Activated CD8-positive, alpha-beta T cell treated with anti-CD3 and anti-CD28 coated beads, Interleukin-2, amount 10 ng/mL, durations not matched to agents 7 days and 5 days (primary cell): ENCODE measurements around the gene ARHGEF4. TPM values are rescaled to one million over a fixed set of nuclear protein-coding genes. Genes with fewer than 3 reads are reported as not detected.

ENCODE experiments used
- ATAC-seq: fragments of 150-1000 bp; cut with Tn5 transposase; one replicate; pipeline ENCODE4 v1.10.0; 2021; ENCODE audit warnings: moderate library complexity
- CTCF ChIA-PET: fragments of 350-600 bp; sonication (Branson Sonifier 250); formaldehyde crosslinking; loops from one replicate; lab custom pipeline; 2021; ENCODE audit warnings: antibody characterized with exemption; lab: Charles Lee
- POLR2A ChIA-PET: fragments of 350-600 bp; sonication (Branson Sonifier 250); formaldehyde crosslinking; loops from one replicate; lab custom pipeline; 2021; ENCODE audit warnings: antibody characterized with exemption; lab: Charles Lee
- DNase-seq: peaks from one replicate; pipeline ENCODE4 v3.0.0-alpha.2; 2020
- H3K27ac Mint-ChIP-seq: one replicate; pipeline ENCODE4 v1.8.0; 2021; ENCODE audit warnings: mild to moderate bottlenecking, mixed read lengths
- H3K27me3 Mint-ChIP-seq: one replicate; pipeline ENCODE4 v1.8.0; 2021; ENCODE audit warnings: low read depth, mixed read lengths
- H3K36me3 Mint-ChIP-seq: one replicate; pipeline ENCODE4 v1.8.0; 2021; ENCODE audit warnings: low read depth, mixed read lengths
- H3K4me1 Mint-ChIP-seq: one replicate; pipeline ENCODE4 v1.8.0; 2021; ENCODE audit warnings: low read depth, mixed read lengths
- H3K4me3 Mint-ChIP-seq: one replicate; pipeline ENCODE4 v1.8.0; 2021; ENCODE audit warnings: mild to moderate bottlenecking, mixed read lengths
- H3K9me3 Mint-ChIP-seq: one replicate; pipeline ENCODE4 v1.8.0; 2022; ENCODE audit warnings: mixed read lengths; ENCODE audit not compliant: insufficient read depth
- total RNA-seq, 2 experiments: library from RNA; stranded (reverse); gene quantifications; one replicate each; pipeline ENCODE4 v1.2.3, GENCODE V29; 2021

Gene ARHGEF4
- total RNA-seq, 2 experiments from 2014 or later: 2.9 to 3.3 TPM

DNA sequence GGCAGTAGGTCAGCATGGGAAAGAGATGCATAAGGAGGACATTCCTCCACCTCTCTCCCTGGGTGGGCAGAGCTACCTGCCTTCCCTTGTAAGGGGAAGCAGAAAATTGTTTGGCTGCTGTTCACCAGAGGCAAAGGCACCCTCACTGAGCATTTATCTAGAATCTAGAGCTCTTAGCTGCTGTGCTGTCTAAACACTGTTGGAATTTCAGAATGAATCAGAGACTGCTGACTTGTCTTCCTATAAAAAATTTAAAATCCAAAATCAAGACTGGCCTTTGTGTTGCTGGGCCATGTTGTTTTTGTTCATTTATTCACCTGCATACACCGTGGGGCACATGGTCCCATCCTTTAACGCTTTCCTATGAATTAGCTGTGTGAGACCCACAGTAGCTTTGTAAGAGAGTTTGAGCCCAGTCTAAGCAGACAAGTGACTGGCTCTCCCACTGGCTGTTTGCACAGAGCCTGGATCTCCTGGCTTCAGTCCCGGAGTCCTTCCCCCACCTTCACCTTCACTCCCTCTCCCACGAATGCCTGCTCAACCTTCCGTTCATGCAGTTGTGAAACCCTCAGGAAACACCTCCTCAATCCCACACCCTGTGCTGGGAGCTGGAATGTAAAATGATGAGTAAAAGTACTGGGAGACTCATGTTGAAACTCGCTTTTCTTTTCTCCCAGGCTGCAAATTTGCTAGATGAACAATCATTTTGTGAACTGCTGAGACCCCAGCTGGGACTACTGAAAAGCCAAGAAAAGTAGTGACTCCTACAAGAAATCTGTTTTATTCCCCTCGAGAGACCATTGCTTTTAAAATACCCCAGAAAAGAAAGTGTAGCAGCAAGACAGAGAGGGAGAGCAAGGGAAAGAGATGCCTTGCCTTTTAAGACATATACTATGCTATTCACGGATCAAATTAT is 180.4 kb downstream of the ARHGEF4 start:
- Mint-ChIP-seq H3K27me3 (peaks cover 29% of the 10 kb centered on the region), H3K4me1 (peaks cover 6% of the 10 kb centered on the region)

GRCh38 chr2:131022731-131023130 is 186.0 kb downstream of the ARHGEF4 start:
- CTCF ChIA-PET: interaction anchor here (0.7 kb wide), 2 partner anchors 18 to 100 kb away, joined by 3 read pairs; no protein-coding TSS in a partner anchor
- Mint-ChIP-seq H3K27ac (no peak overlapping the region), H3K27me3 (peaks cover 42% of the 10 kb centered on the region), H3K4me3 (no peak overlapping the region), H3K4me1 (no peaks in the 10 kb centered on the region), H3K9me3 (no peaks in the 10 kb centered on the region), H3K36me3 (no peaks in the 10 kb centered on the region)
- no peak for DNase-seq
- POLR2A ChIA-PET: no interaction called here
- no peak for ATAC-seq

More for the DNA sequence above, 180.4 kb downstream of the ARHGEF4 start:
- Mint-ChIP-seq H3K36me3 (no peaks in the 10 kb centered on the region), H3K9me3 (no peaks in the 10 kb centered on the region), H3K27ac (no peak overlapping the region), H3K4me3 (no peak overlapping the region)
- DNase-seq (no peak), ATAC-seq (no peak)
- POLR2A ChIA-PET: no interaction called here
- CTCF ChIA-PET: interaction anchor here (1.4 kb wide), 1 partner anchor 220 kb away, joined by 5 read pairs; no protein-coding TSS in a partner anchor

GRCh38 chr2:131023758-131024157 is 187.0 kb downstream of the ARHGEF4 start:
- H3K36me3 Mint-ChIP-seq: no peaks in the 10 kb centered on the region
- H3K4me1 Mint-ChIP-seq: no peaks in the 10 kb centered on the region
- CTCF ChIA-PET: interaction anchor here (1.0 kb wide), 1 partner anchor 13 kb away, joined by 3 read pairs; no protein-coding TSS in a partner anchor
- ATAC-seq: no peak
- no peak for DNase-seq
- no peaks in the 10 kb centered on the region for H3K9me3 Mint-ChIP-seq
- POLR2A ChIA-PET: no interaction called here
- peaks cover 38% of the 10 kb centered on the region for H3K27me3 Mint-ChIP-seq
- H3K4me3 Mint-ChIP-seq: no peak overlapping the region
- no peak overlapping the region for H3K27ac Mint-ChIP-seq

GRCh38 chr2:131026919-131027318 is 190.2 kb downstream of the ARHGEF4 start:
- H3K27ac Mint-ChIP-seq: no peak overlapping the region
- H3K9me3 Mint-ChIP-seq: no peaks in the 10 kb centered on the region
- ATAC-seq: no peak
- peak; percentile 12 for DNase-seq
- H3K27me3 Mint-ChIP-seq: peaks cover 40% of the 10 kb centered on the region
- POLR2A ChIA-PET: no interaction called here
- H3K4me1 Mint-ChIP-seq: no peaks in the 10 kb centered on the region
- no peaks in the 10 kb centered on the region for H3K36me3 Mint-ChIP-seq
- H3K4me3 Mint-ChIP-seq: no peak overlapping the region
- CTCF ChIA-PET: no interaction called here

DNA sequence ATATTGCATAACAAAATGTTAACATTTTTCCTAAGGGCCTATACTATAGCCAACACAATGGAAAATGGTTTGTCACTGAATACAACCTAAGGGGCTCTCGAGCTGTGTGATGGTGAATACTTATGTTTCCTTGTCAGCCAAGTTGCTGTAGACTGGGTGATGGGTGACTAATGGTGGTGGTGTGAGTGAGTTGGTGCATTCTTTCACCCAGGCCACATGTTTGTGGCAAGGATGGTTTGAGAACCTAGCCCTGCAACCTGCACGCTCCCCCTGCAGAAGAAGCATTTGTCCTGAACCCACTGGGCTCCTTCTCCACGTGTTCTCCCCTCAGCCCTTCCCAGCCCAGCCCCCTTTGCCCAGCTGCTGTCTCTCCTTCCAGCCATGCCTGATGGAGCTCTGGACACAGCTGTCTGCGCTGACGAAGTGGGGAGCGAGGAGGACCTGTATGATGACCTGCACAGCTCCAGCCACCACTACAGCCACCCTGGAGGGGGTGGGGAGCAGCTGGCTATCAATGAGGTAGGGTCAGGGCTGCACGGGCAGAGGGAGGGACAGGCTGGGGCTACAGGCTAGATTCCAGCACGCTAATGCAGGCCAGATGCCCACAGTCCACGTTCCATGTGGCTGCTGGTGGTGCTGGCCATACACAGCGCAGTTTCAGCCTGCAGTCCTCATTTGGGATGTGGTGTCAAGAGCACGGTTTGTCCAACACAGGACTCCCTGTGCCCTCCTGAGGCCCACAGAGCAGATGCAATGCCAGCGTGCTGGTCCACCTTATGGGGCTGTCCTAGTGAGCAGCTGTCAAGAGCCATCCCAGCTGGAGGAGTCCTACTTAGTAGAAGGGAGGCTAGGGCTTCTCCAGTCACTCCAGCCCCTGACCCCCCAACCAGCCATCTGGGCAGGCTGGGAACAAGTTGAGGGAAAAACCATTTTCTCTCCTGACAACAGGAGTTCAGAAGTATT is 191.1 kb downstream of the ARHGEF4 start:
- ATAC-seq (no peak), DNase-seq (peak; percentile 12)
- Mint-ChIP-seq H3K27me3 (peaks cover 38% of the 10 kb centered on the region), H3K36me3 (no peaks in the 10 kb centered on the region), H3K4me1 (no peaks in the 10 kb centered on the region), H3K27ac (no peak overlapping the region), H3K4me3 (no peak overlapping the region), H3K9me3 (no peaks in the 10 kb centered on the region)
- CTCF ChIA-PET: no interaction called here
- POLR2A ChIA-PET: no interaction called here

GRCh38 chr2:131029812-131030211 is 193.1 kb downstream of the ARHGEF4 start:
- Mint-ChIP-seq H3K4me1 (peaks cover 7% of the 10 kb centered on the region), H3K27me3 (peaks cover 46% of the 10 kb centered on the region), H3K4me3 (no peak overlapping the region), H3K9me3 (no peaks in the 10 kb centered on the region), H3K36me3 (no peaks in the 10 kb centered on the region), H3K27ac (no peak overlapping the region)
- POLR2A ChIA-PET: interaction anchor here (1.5 kb wide), 1 partner anchor 11 kb away, joined by 3 read pairs; no protein-coding TSS in a partner anchor
- CTCF ChIA-PET: no interaction called here
- DNase-seq (peak; percentile 7), ATAC-seq (no peak)

DNA sequence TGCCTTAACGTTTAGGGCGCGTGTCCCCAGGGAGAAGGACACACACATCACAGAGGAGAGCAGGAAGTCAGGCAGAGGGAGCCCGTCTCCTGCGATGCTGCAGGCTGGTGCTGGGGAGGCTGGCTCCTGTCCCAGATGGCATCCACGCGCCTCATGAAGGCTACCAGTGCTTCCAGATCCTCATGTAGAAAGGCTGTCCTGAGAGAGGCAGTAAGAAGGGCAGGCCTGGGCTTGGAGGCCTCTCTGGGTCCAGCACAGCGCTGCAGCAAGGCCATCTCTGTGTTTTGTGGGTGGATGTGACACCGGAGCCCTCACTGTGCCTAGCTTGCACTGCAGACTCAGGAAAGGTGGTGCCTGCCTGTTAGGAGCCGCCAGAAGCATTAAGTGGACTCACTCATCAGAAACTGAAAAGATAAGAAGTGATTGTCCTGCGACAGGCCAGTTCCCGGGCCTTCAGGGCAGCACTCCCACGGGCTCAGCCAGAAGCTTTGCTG is 193.8 kb downstream of the ARHGEF4 start:
- Mint-ChIP-seq H3K27ac (no peak overlapping the region), H3K4me1 (peaks cover 7% of the 10 kb centered on the region), H3K9me3 (no peaks in the 10 kb centered on the region), H3K4me3 (no peak overlapping the region), H3K36me3 (no peaks in the 10 kb centered on the region), H3K27me3 (peaks cover 44% of the 10 kb centered on the region)
- ATAC-seq (no peak), DNase-seq (peak; percentile 18)
- ChIA-PET CTCF (no interaction called here), POLR2A (no interaction called here)

GRCh38 chr2:131031431-131031841 is 194.7 kb downstream of the ARHGEF4 start:
- POLR2A ChIA-PET: no interaction called here
- H3K27me3 Mint-ChIP-seq: peaks cover 48% of the 10 kb centered on the region
- CTCF ChIA-PET: no interaction called here
- no peak overlapping the region for H3K27ac Mint-ChIP-seq
- DNase-seq (peak; percentile 17), ATAC-seq (no peak)
- peaks cover 9% of the 10 kb centered on the region for H3K4me1 Mint-ChIP-seq
- no peaks in the 10 kb centered on the region for H3K9me3 Mint-ChIP-seq
- H3K36me3 Mint-ChIP-seq: no peaks in the 10 kb centered on the region
- H3K4me3 Mint-ChIP-seq: no peak overlapping the region

DNA sequence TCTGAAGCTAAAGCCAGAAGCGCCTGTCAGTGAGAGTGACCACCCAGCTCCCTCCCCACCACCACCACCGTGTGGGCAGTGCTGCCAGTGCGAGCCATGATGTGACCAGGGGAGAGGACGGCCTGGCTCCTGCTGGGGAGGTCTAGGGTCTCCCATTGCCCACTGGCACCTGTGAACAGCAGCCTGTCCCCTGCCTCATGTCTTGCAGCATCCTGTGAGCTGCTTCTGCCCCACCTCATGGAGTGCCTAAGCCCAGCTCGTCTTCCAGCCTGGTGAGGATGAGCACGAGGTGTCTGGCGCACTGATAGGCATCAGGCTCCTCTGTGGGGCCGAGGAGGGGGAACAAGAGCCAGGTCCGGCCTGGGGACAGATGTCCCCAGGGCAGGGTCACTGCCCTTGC is 195.2 kb downstream of the ARHGEF4 start:
- Mint-ChIP-seq H3K9me3 (no peaks in the 10 kb centered on the region), H3K27ac (no peak overlapping the region), H3K4me3 (no peak overlapping the region), H3K36me3 (no peaks in the 10 kb centered on the region), H3K27me3 (peaks cover 45% of the 10 kb centered on the region), H3K4me1 (peaks cover 9% of the 10 kb centered on the region)
- ChIA-PET CTCF (no interaction called here), POLR2A (no interaction called here)
- DNase-seq (peak; percentile 19), ATAC-seq (no peak)

- Mint-ChIP-seq H3K4me3 (no peak overlapping the region), H3K27ac (no peak overlapping the region), H3K27me3 (peaks cover 40% of the 10 kb centered on the region), H3K4me1 (peaks cover 9% of the 10 kb centered on the region), H3K9me3 (no peaks in the 10 kb centered on the region), H3K36me3 (no peaks in the 10 kb centered on the region)
- ChIA-PET POLR2A (interaction anchor here (1.0 kb wide), 1 partner anchor 19 kb away, joined by 3 read pairs; no protein-coding TSS in a partner anchor), CTCF (interaction anchor here (0.8 kb wide), 1 partner anchor 10 kb away, joined by 3 read pairs; no protein-coding TSS in a partner anchor)
- ATAC-seq (no peak), DNase-seq (peak; percentile 17)
These were observed 195.7 kb downstream of the ARHGEF4 start for GRCh38 chr2:131032393-131032836.

GRCh38 chr2:131033786-131034121 is 197.0 kb downstream of the ARHGEF4 start:
- no peaks in the 10 kb centered on the region for H3K9me3 Mint-ChIP-seq
- ChIA-PET CTCF (no interaction called here), POLR2A (interaction anchor here (1.1 kb wide), 1 partner anchor 60 kb away, joined by 3 read pairs; the partner anchor contains the start of gene FAM168B)
- no peak overlapping the region for H3K27ac Mint-ChIP-seq
- peaks cover 36% of the 10 kb centered on the region for H3K27me3 Mint-ChIP-seq
- peaks cover 16% of the 10 kb centered on the region for H3K4me1 Mint-ChIP-seq
- no peaks in the 10 kb centered on the region for H3K36me3 Mint-ChIP-seq
- DNase-seq: peak; percentile 18
- H3K4me3 Mint-ChIP-seq: no peak overlapping the region
- ATAC-seq: no peak
